ENCODE measurements around the gene ITGB5. TPM values are rescaled to one million over a fixed set of nuclear protein-coding genes. Genes with fewer than 3 reads are reported as not detected.

Gene ITGB5
- total RNA-seq, 1 experiment from 2014 or later: 0.86 TPM

- Histone ChIP-seq H3K79me2 (ENCODE audit: low read length) (no peaks in the 10 kb centered on the region), H4K20me1 (ENCODE audit: insufficient read depth, low read depth, low read length) (no peaks in the 10 kb centered on the region), H3K27ac (ENCODE audit: low read length) (no peak overlapping the region), H3K4me2 (ENCODE audit: low read depth, low read length, poor library complexity, severe bottlenecking) (no peak overlapping the region), H3K4me1 (ENCODE audit: low read length) (no peaks in the 10 kb centered on the region), H3K27me3 (ENCODE audit: low read length) (no peaks in the 10 kb centered on the region), H3K9me3 (ENCODE audit: low read length) (no peaks in the 10 kb centered on the region), H3K4me3 (ENCODE audit: low read length) (no peak overlapping the region), H3K9ac (ENCODE audit: low read length) (no peak overlapping the region), H3K36me3 (ENCODE audit: insufficient read depth, low read length) (no peaks in the 10 kb centered on the region), H2AFZ (ENCODE audit: low read length) (no peak overlapping the region), H3K9me2 (replicated peaks; ENCODE audit: insufficient read depth, low read length) (no peaks in the 10 kb centered on the region)
- no peak for DNase-seq
Observed at GRCh38 chr3:124771083-124771445, 116.1 kb downstream of the ITGB5 start.

- Histone ChIP-seq H3K36me3 (ENCODE audit: insufficient read depth, low read length) (no peaks in the 10 kb centered on the region), H2AFZ (ENCODE audit: low read length) (no peak overlapping the region), H3K9ac (ENCODE audit: low read length) (no peak overlapping the region), H3K4me3 (ENCODE audit: low read length) (no peak overlapping the region), H4K20me1 (ENCODE audit: insufficient read depth, low read depth, low read length) (no peaks in the 10 kb centered on the region), H3K9me2 (replicated peaks; ENCODE audit: insufficient read depth, low read length) (no peaks in the 10 kb centered on the region), H3K4me1 (ENCODE audit: low read length) (no peaks in the 10 kb centered on the region), H3K4me2 (ENCODE audit: low read depth, low read length, poor library complexity, severe bottlenecking) (no peak overlapping the region), H3K27ac (ENCODE audit: low read length) (no peak overlapping the region), H3K79me2 (ENCODE audit: low read length) (no peaks in the 10 kb centered on the region), H3K9me3 (ENCODE audit: low read length) (no peaks in the 10 kb centered on the region), H3K27me3 (ENCODE audit: low read length) (no peaks in the 10 kb centered on the region)
- DNase-seq: no peak
Observed at GRCh38 chr3:124770336-124771082, 116.7 kb downstream of the ITGB5 start.

GRCh38 chr3:124769462-124769861 is 117.7 kb downstream of the ITGB5 start:
- no peak overlapping the region for H3K4me3 ChIP-seq (ENCODE audit: low read length)
- no peak overlapping the region for H3K27ac ChIP-seq (ENCODE audit: low read length)
- no peak for DNase-seq
- no peak overlapping the region for H3K9ac ChIP-seq (ENCODE audit: low read length)
- H2AFZ ChIP-seq (ENCODE audit: low read length): no peak overlapping the region
- no peaks in the 10 kb centered on the region for H3K4me1 ChIP-seq (ENCODE audit: low read length)
- H3K36me3 ChIP-seq (ENCODE audit: insufficient read depth, low read length): no peaks in the 10 kb centered on the region
- H3K9me2 ChIP-seq (replicated peaks; ENCODE audit: insufficient read depth, low read length): no peaks in the 10 kb centered on the region
- H3K79me2 ChIP-seq (ENCODE audit: low read length): no peaks in the 10 kb centered on the region
- H3K27me3 ChIP-seq (ENCODE audit: low read length): no peaks in the 10 kb centered on the region
- no peaks in the 10 kb centered on the region for H3K9me3 ChIP-seq (ENCODE audit: low read length)
- H4K20me1 ChIP-seq (ENCODE audit: insufficient read depth, low read depth, low read length): no peaks in the 10 kb centered on the region
- no peak overlapping the region for H3K4me2 ChIP-seq (ENCODE audit: low read depth, low read length, poor library complexity, severe bottlenecking)

- peak; percentile 58 for DNase-seq
- H3K79me2 ChIP-seq (ENCODE audit: low read length): no peaks in the 10 kb centered on the region
Observed at GRCh38 chr3:124768812-124769211, 118.4 kb downstream of the ITGB5 start.

GRCh38 chr3:124767691-124768090 is 119.5 kb downstream of the ITGB5 start:
- H3K4me1 ChIP-seq (ENCODE audit: low read length): no peaks in the 10 kb centered on the region

More at GRCh38 chr3:124768812-124769211, 118.4 kb downstream of the ITGB5 start:
- no peaks in the 10 kb centered on the region for H3K9me2 ChIP-seq (replicated peaks; ENCODE audit: insufficient read depth, low read length)
- H2AFZ ChIP-seq (ENCODE audit: low read length): no peak overlapping the region
- H3K36me3 ChIP-seq (ENCODE audit: insufficient read depth, low read length): no peaks in the 10 kb centered on the region
- H3K4me3 ChIP-seq (ENCODE audit: low read length): no peak overlapping the region
- H3K9me3 ChIP-seq (ENCODE audit: low read length): no peaks in the 10 kb centered on the region
- no peaks in the 10 kb centered on the region for H3K4me1 ChIP-seq (ENCODE audit: low read length)
- no peaks in the 10 kb centered on the region for H4K20me1 ChIP-seq (ENCODE audit: insufficient read depth, low read depth, low read length)
- no peaks in the 10 kb centered on the region for H3K27me3 ChIP-seq (ENCODE audit: low read length)
- H3K27ac ChIP-seq (ENCODE audit: low read length): no peak overlapping the region
- no peak overlapping the region for H3K4me2 ChIP-seq (ENCODE audit: low read depth, low read length, poor library complexity, severe bottlenecking)
- H3K9ac ChIP-seq (ENCODE audit: low read length): no peak overlapping the region

GRCh38 chr3:124767264-124767663 is 119.9 kb downstream of the ITGB5 start:
- Histone ChIP-seq H3K4me1 (ENCODE audit: low read length) (no peaks in the 10 kb centered on the region), H3K9me3 (ENCODE audit: low read length) (no peaks in the 10 kb centered on the region), H3K9ac (ENCODE audit: low read length) (no peak overlapping the region), H3K36me3 (ENCODE audit: insufficient read depth, low read length) (no peaks in the 10 kb centered on the region), H3K4me2 (ENCODE audit: low read depth, low read length, poor library complexity, severe bottlenecking) (no peak overlapping the region), H4K20me1 (ENCODE audit: insufficient read depth, low read depth, low read length) (no peaks in the 10 kb centered on the region), H2AFZ (ENCODE audit: low read length) (no peak overlapping the region), H3K4me3 (ENCODE audit: low read length) (no peak overlapping the region), H3K27me3 (ENCODE audit: low read length) (no peaks in the 10 kb centered on the region), H3K9me2 (replicated peaks; ENCODE audit: insufficient read depth, low read length) (no peaks in the 10 kb centered on the region), H3K79me2 (ENCODE audit: low read length) (no peaks in the 10 kb centered on the region), H3K27ac (ENCODE audit: low read length) (no peak overlapping the region)
- DNase-seq: no peak

More at GRCh38 chr3:124767691-124768090, 119.5 kb downstream of the ITGB5 start:
- no peak overlapping the region for H2AFZ ChIP-seq (ENCODE audit: low read length)
- H4K20me1 ChIP-seq (ENCODE audit: insufficient read depth, low read depth, low read length): no peaks in the 10 kb centered on the region
- H3K36me3 ChIP-seq (ENCODE audit: insufficient read depth, low read length): no peaks in the 10 kb centered on the region
- H3K9ac ChIP-seq (ENCODE audit: low read length): no peak overlapping the region
- no peaks in the 10 kb centered on the region for H3K9me2 ChIP-seq (replicated peaks; ENCODE audit: insufficient read depth, low read length)
- H3K79me2 ChIP-seq (ENCODE audit: low read length): no peaks in the 10 kb centered on the region
- H3K4me3 ChIP-seq (ENCODE audit: low read length): no peak overlapping the region
- no peak overlapping the region for H3K27ac ChIP-seq (ENCODE audit: low read length)
- no peak overlapping the region for H3K4me2 ChIP-seq (ENCODE audit: low read depth, low read length, poor library complexity, severe bottlenecking)
- no peaks in the 10 kb centered on the region for H3K27me3 ChIP-seq (ENCODE audit: low read length)
- no peaks in the 10 kb centered on the region for H3K9me3 ChIP-seq (ENCODE audit: low read length)
- DNase-seq: no peak

GRCh38 chr3:124766113-124767095 is 120.8 kb downstream of the ITGB5 start:
- H2AFZ ChIP-seq (ENCODE audit: low read length): no peak overlapping the region
- no peaks in the 10 kb centered on the region for H4K20me1 ChIP-seq (ENCODE audit: insufficient read depth, low read depth, low read length)
- H3K9me2 ChIP-seq (replicated peaks; ENCODE audit: insufficient read depth, low read length): no peaks in the 10 kb centered on the region
- no peaks in the 10 kb centered on the region for H3K79me2 ChIP-seq (ENCODE audit: low read length)
- H3K9me3 ChIP-seq (ENCODE audit: low read length): no peaks in the 10 kb centered on the region
- peak; percentile 23 for DNase-seq
- H3K4me3 ChIP-seq (ENCODE audit: low read length): no peak overlapping the region
- H3K4me1 ChIP-seq (ENCODE audit: low read length): peaks cover 1% of the 10 kb centered on the region
- H3K36me3 ChIP-seq (ENCODE audit: insufficient read depth, low read length): no peaks in the 10 kb centered on the region
- no peaks in the 10 kb centered on the region for H3K27me3 ChIP-seq (ENCODE audit: low read length)
- H3K9ac ChIP-seq (ENCODE audit: low read length): no peak overlapping the region
- H3K27ac ChIP-seq (ENCODE audit: low read length): no peak overlapping the region
- no peak overlapping the region for H3K4me2 ChIP-seq (ENCODE audit: low read depth, low read length, poor library complexity, severe bottlenecking)

GRCh38 chr3:124765197-124765840 is 121.8 kb downstream of the ITGB5 start:
- H3K79me2 ChIP-seq (ENCODE audit: low read length): no peaks in the 10 kb centered on the region

More at GRCh38 chr3:124765197-124765840, 121.8 kb downstream of the ITGB5 start:
- Histone ChIP-seq H2AFZ (ENCODE audit: low read length) (no peak overlapping the region), H3K27ac (ENCODE audit: low read length) (no peak overlapping the region), H3K27me3 (ENCODE audit: low read length) (no peaks in the 10 kb centered on the region), H3K9ac (ENCODE audit: low read length) (no peak overlapping the region), H3K4me3 (ENCODE audit: low read length) (no peak overlapping the region), H3K4me1 (ENCODE audit: low read length) (peaks cover 3% of the 10 kb centered on the region), H3K36me3 (ENCODE audit: insufficient read depth, low read length) (no peaks in the 10 kb centered on the region), H3K4me2 (ENCODE audit: low read depth, low read length, poor library complexity, severe bottlenecking) (no peak overlapping the region), H4K20me1 (ENCODE audit: insufficient read depth, low read depth, low read length) (no peaks in the 10 kb centered on the region), H3K9me3 (ENCODE audit: low read length) (no peaks in the 10 kb centered on the region), H3K9me2 (replicated peaks; ENCODE audit: insufficient read depth, low read length) (no peaks in the 10 kb centered on the region)
- DNase-seq: peak; percentile 19
